DOHH2 (cell line): ENCODE data around the gene PPP3R2.

Experiments
- CTCF ChIP-seq: fragments of 200-600 bp; sonication (generic); IDR thresholded peaks from one replicate; pipeline ENCODE4 v1.5.1; 2014; ENCODE audit warnings: antibody characterized with exemption, mild to moderate bottlenecking, low read depth, low read length; ENCODE audit not compliant: poor library complexity, severe bottlenecking
- EZH2phosphoT487 ChIP-seq: fragments of 200-600 bp; sonication (generic); IDR thresholded peaks from 2 replicates; pipeline ENCODE4 v1.6.1; 2017; ENCODE audit warnings: borderline replicate concordance, mild to moderate bottlenecking, antibody characterized with exemption, low read length, moderate library complexity, mixed read lengths

- TF ChIP-seq CTCF (no peak), EZH2phosphoT487 (no peak)
Observed at GRCh38 chr9:101574731-101575333, 19.9 kb downstream of the PPP3R2 start.
